Muscle layer of duodenum (tissue), 2 donors: Measurements from ENCODE around the gene DYSF.

Source experiments
- H3K27ac ChIP-seq: one replicate; pipeline ENCODE4 v1.7.0; 2013; ENCODE audit warnings: mild to moderate bottlenecking, low read length
- H3K27me3 ChIP-seq: one replicate; pipeline ENCODE4 v1.7.0; 2013; ENCODE audit warnings: low read depth, mild to moderate bottlenecking, control low read depth, low read length
- H3K36me3 ChIP-seq, 2 donors: one replicate each; pipeline ENCODE4 v1.7.0; 2013; ENCODE audit warnings: low read length in 2 of 2, control low read depth in 1 of 2, mild to moderate bottlenecking in 1 of 2; ENCODE audit not compliant: insufficient read depth in 2 of 2, control insufficient read depth in 1 of 2
- H3K4me1 ChIP-seq, 2 donors: one replicate each; pipeline ENCODE4 v1.7.0; 2013; ENCODE audit warnings: low read length in 2 of 2, mild to moderate bottlenecking in 2 of 2, control low read depth in 1 of 2, moderate library complexity in 1 of 2; ENCODE audit not compliant: insufficient read depth in 2 of 2, control insufficient read depth in 1 of 2
- H3K4me3 ChIP-seq, 2 donors: one replicate each; pipeline ENCODE4 v1.7.0; 2013; ENCODE audit warnings: low read length in 2 of 2, low read depth in 1 of 2, mild to moderate bottlenecking in 1 of 2
- H3K9me3 ChIP-seq, 2 donors: one replicate each; pipeline ENCODE4 v1.7.0; 2013; ENCODE audit warnings: low read length in 2 of 2, control low read depth in 1 of 2, mild to moderate bottlenecking in 1 of 2; ENCODE audit not compliant: control insufficient read depth in 1 of 2
- donor health status: healthy.

Gene DYSF

DNA sequence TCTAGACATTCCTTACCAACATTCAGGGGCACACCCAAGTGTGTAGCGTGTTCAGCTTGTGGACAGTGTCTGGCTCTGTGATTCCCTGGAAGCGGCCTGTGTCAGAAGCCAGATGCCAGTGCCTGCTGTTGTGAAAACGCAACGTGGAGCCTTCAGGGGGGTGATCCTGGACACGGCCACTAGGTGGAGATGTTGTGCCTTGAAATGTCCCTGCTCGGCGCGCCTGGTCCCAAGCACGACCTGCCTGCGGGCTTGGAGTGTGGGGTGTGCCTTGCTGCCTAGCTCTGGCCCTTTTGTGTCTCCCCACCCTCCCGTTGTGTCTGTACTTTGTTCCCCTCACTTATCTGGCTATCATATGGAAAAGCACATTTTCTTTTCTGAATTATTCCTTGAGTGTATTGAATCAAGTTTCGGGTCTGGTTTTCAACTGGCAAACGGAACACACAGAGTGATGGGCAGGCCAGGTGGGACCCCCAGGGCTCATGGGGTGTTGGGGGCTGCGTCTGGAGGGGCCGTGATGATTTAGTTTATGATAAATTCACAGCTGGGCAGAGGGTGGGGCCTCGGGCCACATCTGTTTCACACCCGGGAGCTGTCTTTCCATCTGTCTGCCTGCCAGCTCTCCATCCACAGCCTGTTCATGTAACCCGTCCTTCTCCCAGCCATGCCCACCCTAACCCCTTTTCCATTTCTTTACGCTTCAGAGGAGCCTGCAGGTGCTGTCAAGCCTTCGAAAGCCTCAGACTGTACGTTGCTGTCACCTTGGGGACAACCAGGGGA, 95.5 kb downstream of the DYSF start:
- Histone ChIP-seq H3K27me3 (no peaks in the 10 kb centered on the region), H3K36me3 (peaks cover 0 to 18% of the 10 kb centered on the region in 2 donors), H3K4me3 (no peak overlapping the region), H3K4me1 (peaks cover 0 to 4% of the 10 kb centered on the region in 2 donors), H3K27ac (no peak overlapping the region), H3K9me3 (no peaks in the 10 kb centered on the region)

DNA sequence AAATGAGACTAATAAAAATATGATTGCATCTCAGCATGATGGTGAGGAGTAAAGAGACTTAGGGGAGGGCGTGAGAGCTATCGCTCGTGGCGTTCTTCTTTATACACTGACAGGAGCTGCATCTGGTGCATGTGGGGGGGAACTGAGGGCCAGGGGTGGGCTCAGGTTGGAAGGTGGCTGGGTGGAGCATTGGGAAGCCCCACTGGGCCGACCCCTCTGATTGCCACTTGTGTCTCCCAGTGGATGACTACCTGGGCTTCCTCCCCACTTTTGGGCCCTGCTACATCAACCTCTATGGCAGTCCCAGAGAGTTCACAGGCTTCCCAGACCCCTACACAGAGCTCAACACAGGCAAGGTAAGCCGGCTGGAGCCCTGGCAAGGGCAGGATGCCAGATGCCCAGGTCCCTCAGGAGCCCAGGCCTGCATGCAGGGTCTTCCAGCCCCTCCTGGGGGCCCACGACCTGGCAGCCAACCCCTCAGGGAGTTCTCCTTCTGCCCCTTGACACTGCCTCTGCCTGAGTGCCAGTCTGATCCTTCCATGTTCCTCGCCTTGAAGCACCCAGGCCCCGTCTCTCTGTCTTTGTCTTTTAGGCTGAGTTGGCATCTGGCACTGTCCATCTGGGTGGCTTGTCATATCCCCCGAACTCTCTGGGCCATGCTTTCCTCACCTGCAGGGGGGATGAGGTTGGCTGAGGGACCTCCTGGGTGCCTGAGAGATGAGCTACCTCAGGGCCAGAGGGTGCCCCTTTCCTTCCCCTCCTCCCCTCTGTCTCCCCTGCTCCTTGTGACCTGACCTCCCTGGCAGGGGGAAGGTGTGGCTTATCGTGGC, 97.7 kb downstream of the DYSF start:
- H3K27ac ChIP-seq, result no peak overlapping the region
- H3K9me3 ChIP-seq, result no peaks in the 10 kb centered on the region
- H3K4me1 ChIP-seq, result no peaks in the 10 kb centered on the region
- no peak overlapping the region for H3K4me3 ChIP-seq
- no peaks in the 10 kb centered on the region for H3K27me3 ChIP-seq
- H3K36me3 ChIP-seq, result peaks cover 0 to 29% of the 10 kb centered on the region in 2 donors

DNA sequence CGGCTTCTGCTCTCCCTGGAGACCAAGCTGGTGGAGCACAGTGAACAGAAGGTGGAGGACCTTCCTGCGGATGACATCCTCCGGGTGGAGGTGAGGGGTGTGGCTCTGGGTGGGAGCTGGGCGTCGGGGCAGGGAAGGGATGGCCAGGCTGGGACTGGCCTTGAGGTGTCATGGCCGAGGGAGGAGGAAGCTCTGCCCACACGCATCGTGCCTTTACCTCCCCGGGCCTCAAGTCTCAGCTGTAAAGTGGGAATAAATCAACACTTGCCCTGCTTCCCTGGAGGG, 98.2 kb downstream of the DYSF start:
- H3K27me3 ChIP-seq, result no peaks in the 10 kb centered on the region
- H3K9me3 ChIP-seq, result no peaks in the 10 kb centered on the region
- H3K4me3 ChIP-seq, result no peak overlapping the region
- no peak overlapping the region for H3K27ac ChIP-seq
- peaks cover 0 to 30% of the 10 kb centered on the region in 2 donors for H3K36me3 ChIP-seq
- no peaks in the 10 kb centered on the region for H3K4me1 ChIP-seq

DNA sequence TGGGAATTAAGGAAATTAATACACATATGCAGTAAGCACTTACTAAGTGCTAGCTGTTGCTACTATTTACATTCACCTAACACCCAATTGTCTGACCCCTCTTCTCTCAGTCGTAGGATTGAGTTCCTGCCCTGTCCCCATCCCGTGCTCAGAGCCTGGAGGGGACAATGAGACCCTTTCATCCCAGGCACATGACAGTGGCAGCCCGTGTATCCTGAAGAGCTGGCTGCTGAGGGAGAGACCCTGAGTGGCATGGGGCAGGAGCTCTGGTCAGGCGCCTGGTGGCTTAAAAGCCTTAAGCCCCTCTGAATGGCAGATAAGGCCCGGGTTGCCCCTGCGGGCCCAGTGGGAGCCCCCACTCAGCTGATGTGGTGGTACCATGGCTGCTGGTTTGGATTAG, 99.0 kb downstream of the DYSF start:
- H3K9me3 ChIP-seq, result no peaks in the 10 kb centered on the region
- H3K27me3 ChIP-seq, result no peaks in the 10 kb centered on the region
- H3K4me3 ChIP-seq, result no peak overlapping the region
- H3K4me1 ChIP-seq, result no peaks in the 10 kb centered on the region
- H3K36me3 ChIP-seq, result peaks cover 0 to 37% of the 10 kb centered on the region in 2 donors
- H3K27ac ChIP-seq, result no peak overlapping the region

DNA sequence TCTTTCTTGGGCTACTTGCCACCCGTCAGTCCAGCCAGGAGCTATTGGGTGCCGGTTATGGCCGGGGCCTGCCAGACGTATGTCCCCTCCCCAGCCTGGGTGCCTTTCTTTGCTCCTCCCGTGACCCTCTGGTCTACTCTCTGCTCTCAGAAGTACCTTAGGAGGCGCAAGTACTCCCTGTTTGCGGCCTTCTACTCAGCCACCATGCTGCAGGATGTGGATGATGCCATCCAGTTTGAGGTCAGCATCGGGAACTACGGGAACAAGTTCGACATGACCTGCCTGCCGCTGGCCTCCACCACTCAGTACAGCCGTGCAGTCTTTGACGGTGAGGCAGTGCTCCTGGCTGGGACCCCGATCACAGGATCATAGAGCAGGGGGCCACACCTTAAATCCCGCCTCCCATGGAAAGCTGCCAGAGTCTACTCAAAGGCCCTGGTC, 99.5 kb downstream of the DYSF start:
- no peak overlapping the region for H3K27ac ChIP-seq
- H3K4me3 ChIP-seq, result no peak overlapping the region
- peaks cover 0 to 37% of the 10 kb centered on the region in 2 donors for H3K36me3 ChIP-seq
- no peaks in the 10 kb centered on the region for H3K27me3 ChIP-seq
- H3K4me1 ChIP-seq, result no peaks in the 10 kb centered on the region
- no peaks in the 10 kb centered on the region for H3K9me3 ChIP-seq

DNA sequence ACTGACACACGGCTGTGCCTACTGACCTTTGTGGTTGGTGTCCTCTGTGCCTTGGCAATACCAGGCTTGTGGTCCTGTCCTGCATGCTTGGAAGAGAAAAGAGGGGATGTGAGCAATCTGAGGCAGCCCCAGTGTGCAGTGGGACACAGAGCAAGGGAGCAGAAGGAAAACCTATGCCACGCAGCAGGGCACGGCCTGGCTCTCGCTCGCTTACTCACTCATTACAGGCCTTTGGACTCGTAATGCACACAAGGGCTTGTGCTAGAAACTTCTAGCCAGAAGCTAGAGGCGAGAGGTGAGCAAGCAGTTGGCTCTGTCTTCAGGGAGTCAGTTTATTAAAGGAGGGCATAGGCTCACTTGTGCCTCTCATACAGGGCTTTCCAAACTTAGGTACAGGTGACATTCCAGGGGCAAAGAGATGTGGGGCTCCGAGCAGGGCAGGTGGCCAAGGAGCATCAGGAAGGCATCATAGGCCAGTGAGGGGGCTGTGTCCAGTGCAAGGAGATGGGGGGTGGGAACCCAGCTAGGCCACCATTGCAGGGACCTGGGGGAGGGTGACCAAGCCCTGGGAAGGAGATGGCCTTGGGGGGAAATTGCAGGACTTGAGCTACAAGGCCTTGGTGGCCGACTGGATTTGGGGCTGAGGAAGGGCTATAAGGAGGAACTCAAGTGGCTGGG, 100.8 kb downstream of the DYSF start:
- Histone ChIP-seq H3K27ac (no peak overlapping the region), H3K4me3 (no peak overlapping the region), H3K9me3 (no peaks in the 10 kb centered on the region), H3K27me3 (no peaks in the 10 kb centered on the region), H3K36me3 (peaks cover 0 to 37% of the 10 kb centered on the region in 2 donors), H3K4me1 (no peaks in the 10 kb centered on the region)

DNA sequence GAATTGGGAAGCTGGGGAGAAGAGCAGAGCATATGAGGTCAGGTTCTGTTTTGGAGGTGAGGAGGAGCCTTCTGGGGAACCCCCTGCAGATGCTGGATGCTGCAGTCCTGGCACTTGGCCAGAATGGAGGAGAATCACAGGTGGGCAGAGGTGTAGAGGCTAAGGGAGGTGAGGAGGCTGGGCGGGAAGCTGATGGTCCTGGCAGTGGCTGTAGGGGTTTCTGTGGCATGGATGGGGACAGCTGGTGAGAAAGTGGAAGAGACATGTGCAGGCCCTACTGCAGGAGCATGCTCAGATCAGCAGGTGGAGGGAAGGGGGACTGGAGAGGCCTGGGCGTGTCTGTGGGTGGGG, 101.3 kb downstream of the DYSF start:
- H3K9me3 ChIP-seq, result no peaks in the 10 kb centered on the region
- H3K4me3 ChIP-seq, result no peak overlapping the region
- peaks cover 0 to 37% of the 10 kb centered on the region in 2 donors for H3K36me3 ChIP-seq
- no peak overlapping the region for H3K27ac ChIP-seq
- no peaks in the 10 kb centered on the region for H3K27me3 ChIP-seq
- H3K4me1 ChIP-seq, result no peaks in the 10 kb centered on the region

DNA sequence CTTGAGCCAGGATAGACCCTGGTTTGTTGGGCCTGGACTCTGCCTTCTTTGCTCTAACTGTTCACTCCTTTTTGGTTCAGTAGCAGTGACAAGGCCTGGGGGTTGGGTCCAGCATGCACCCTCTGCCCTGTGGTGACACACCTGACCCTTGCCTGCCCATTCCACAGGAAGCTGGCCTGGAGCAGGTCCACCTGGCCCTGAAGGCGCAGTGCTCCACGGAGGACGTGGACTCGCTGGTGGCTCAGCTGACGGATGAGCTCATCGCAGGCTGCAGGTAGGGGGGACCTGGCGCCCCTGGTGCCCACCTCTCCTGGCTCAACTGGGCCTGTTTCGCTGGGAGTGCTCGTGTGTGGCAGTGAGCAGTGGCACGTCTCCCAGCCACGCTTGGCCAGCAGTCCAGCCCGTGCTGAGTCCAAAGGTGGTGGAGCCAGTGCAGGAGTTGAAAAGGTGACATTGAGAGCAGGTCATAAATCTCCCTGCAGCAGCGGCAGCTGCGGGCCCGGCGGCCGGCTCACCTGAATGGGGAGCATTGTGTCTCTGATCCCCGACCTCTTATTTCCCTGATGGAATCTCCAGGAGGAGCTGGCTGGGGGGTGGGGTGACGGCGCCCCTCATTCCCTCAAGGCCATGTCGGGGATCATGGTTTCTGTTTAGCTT, 102.6 kb downstream of the DYSF start:
- Histone ChIP-seq H3K9me3 (no peaks in the 10 kb centered on the region), H3K4me1 (no peaks in the 10 kb centered on the region), H3K27ac (no peak overlapping the region), H3K27me3 (no peaks in the 10 kb centered on the region), H3K4me3 (no peak overlapping the region), H3K36me3 (peaks cover 0 to 37% of the 10 kb centered on the region in 2 donors)

DNA sequence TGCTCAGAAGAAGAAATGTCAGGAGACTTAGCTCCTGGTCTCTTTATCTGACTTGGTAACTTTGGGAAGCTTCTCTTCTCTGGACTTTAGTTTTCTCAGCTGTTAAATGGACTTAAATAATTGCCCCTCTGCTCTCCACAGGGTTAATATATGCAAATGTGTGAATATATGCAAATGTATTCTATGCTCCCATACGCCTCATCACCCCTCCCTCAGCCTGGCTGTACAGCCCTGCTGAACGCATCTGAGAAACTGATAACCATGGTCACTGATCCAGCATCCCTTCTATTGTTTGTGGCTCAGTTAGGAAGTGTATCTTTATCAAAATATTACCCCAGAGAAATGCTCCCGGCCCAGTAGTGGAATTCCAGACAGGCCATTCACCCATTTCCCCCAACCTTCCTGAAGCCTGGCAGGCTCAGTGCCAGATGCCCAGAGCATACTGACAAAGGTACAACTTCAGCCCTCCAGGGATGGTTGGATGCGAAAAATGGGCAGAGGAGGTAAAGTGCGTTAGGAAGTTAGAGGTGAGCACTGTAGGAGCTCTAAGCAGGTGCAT, 103.4 kb downstream of the DYSF start:
- no peaks in the 10 kb centered on the region for H3K27me3 ChIP-seq
- no peak overlapping the region for H3K27ac ChIP-seq
- no peak overlapping the region for H3K4me3 ChIP-seq
- H3K36me3 ChIP-seq, result peaks cover 0 to 30% of the 10 kb centered on the region in 2 donors
- H3K4me1 ChIP-seq, result no peaks in the 10 kb centered on the region
- H3K9me3 ChIP-seq, result no peaks in the 10 kb centered on the region

DNA sequence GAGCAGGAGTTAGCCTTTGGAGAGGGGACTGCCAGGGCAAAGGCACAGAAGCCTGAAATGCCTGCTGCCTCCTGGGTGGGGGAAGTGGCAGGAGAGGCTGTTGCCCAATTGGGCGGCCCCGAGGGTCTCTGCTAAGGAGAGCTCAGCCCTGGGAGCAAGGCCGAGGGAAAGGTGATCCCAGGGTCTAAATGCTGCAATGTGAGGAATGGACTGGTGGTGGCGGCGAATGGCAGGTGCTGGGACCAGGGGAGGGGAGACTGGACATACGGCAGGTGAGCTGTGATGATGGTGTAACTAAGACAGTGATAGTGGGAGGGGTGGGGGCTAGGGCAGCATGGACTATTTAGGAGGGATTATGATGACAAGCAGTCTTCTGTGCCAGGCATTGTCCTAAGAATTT, 104.0 kb downstream of the DYSF start:
- H3K27ac ChIP-seq, result no peak overlapping the region
- peaks cover 0 to 30% of the 10 kb centered on the region in 2 donors for H3K36me3 ChIP-seq

More for the DNA sequence above, 104.0 kb downstream of the DYSF start:
- Histone ChIP-seq H3K27me3 (no peaks in the 10 kb centered on the region), H3K4me1 (no peaks in the 10 kb centered on the region), H3K9me3 (no peaks in the 10 kb centered on the region), H3K4me3 (no peak overlapping the region)
